MM.1S (cell line): ENCODE data around the gene RASAL1.

Source experiments
- CTCF ChIP-seq: fragments of 300-600 bp; sonication (generic); IDR thresholded peaks from 2 replicates; pipeline ENCODE4 v1.5.1; 2016; ENCODE audit warnings: antibody characterized with exemption, low read length, mixed read lengths
- EZH2 ChIP-seq: fragments of 300-600 bp; sonication (generic); optimal IDR thresholded peaks from 2 replicates; pipeline ENCODE3; 2017; ENCODE audit warnings: low read depth, mild to moderate bottlenecking, antibody characterized with exemption, low read length, mixed read lengths
- EZH2phosphoT487 ChIP-seq: fragments of 300-600 bp; sonication (generic); IDR thresholded peaks from 2 replicates; pipeline ENCODE4 v1.6.1; 2018; ENCODE audit warnings: antibody characterized with exemption, low read length

- TF ChIP-seq CTCF, result no peak
- no peak for TF ChIP-seq EZH2
- no peak for TF ChIP-seq EZH2phosphoT487
Measured at GRCh38 chr12:113113397-113113796, 22.2 kb downstream of the RASAL1 start.
